Adipose tissue (tissue), 3 donors: ENCODE data around the gene POLR3F. TPM values are rescaled to one million over a fixed set of nuclear protein-coding genes. Genes with fewer than 3 reads are reported as not detected.

Source experiments
- H3K27ac ChIP-seq: one replicate; pipeline ENCODE4 v1.5.1; 2013; ENCODE audit warnings: low read depth, low read length
- WGBS, 3 donors: extraction: QIAGEN DNeasy Blood & Tissue Kit; methylation state at CpG; one replicate each; pipeline ENCODE4 v1.1.7; 2013; 5-methylcytosine and 5-hydroxymethylcytosine counted together
- polyA plus RNA-seq, 3 donors: library from polyadenylated mRNA; stranded (reverse); fragments of 200-250 nt; gene quantifications; one replicate each; pipeline ENCODE4 v1.2.3, GENCODE V29; 2013
- donor health status: healthy with polysubstance abuse.
- donor health status: Bipolar disorder and iron deficiency.
- donor health status: healthy.

POLR3F gene, protein sequence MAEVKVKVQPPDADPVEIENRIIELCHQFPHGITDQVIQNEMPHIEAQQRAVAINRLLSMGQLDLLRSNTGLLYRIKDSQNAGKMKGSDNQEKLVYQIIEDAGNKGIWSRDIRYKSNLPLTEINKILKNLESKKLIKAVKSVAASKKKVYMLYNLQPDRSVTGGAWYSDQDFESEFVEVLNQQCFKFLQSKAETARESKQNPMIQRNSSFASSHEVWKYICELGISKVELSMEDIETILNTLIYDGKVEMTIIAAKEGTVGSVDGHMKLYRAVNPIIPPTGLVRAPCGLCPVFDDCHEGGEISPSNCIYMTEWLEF
- polyA plus RNA-seq, result 1 to 10 TPM; 3.8 to 9.1 (median 7.4) TPM

GRCh38 chr20:18466894-18467730 lies at the start of gene POLR3F, which contains the start of gene DZANK1:
Gene POLR3F, plus strand, starts transcription at chr20:18467390. Its CDS starts 117 bp downstream, at chr20:18467507.
Gene DZANK1, minus strand, starts transcription at chr20:18467030. Its CDS starts 1,672 bp downstream, at chr20:18465358.
- peak within 1 kb of the TSS; percentile 21 for H3K27ac ChIP-seq
- 0 to 1% (median 1%) methylated on average over 57 of the region's 57 CpGs for WGBS, 3 donors

GRCh38 chr20:18421608-18422007 lies 45.6 kb upstream of the POLR3F start:
- H3K27ac ChIP-seq, result no peak overlapping the region

- H3K27ac ChIP-seq, result no peak overlapping the region
- WGBS, 3 donors, result 90 to 95% (median 95%) methylated on average over 2 of the region's 2 CpGs
Observed at GRCh38 chr20:18427214-18427613, 40.0 kb upstream of the POLR3F start.

- 45 to 63% (median 56%) methylated on average over 3 of the region's 3 CpGs for WGBS, 3 donors
- no peak overlapping the region for H3K27ac ChIP-seq
Observed at GRCh38 chr20:18428490-18429173, 38.6 kb upstream of the POLR3F start.

DNA sequence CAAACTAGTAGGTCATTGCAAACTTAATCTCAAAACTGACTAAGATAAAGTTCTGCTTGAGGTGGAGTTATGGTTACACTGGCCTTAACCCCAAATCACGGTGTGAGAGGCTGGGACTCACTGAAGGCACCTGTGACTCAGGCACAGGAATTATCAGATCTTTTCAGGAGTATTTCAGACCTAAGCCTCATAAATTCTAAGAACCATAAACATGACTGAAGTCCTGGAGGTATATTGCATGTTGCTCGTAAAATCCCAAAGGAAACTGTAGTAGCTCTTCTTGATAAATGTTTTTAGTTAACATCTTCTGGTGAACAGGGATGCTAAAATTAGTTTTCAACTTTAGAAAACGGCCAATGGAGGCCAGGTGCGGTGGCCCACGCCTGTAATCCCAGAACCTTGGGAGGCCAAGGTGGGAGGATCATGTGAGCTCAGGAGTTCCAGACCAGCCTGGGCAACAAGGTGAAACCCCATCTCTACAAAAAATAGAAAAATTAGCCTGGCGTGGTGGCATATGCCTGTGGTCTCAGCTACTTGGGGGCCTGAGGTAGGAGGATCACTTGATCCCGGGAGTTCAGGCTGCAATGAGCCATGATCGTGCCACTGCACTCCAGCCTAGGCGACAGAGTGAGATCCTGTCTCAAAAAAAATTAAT lies 36.9 kb upstream of the POLR3F start:
- 92 to 96% (median 95%) methylated on average over 9 of the region's 9 CpGs for WGBS, 3 donors
- no peak overlapping the region for H3K27ac ChIP-seq

DNA sequence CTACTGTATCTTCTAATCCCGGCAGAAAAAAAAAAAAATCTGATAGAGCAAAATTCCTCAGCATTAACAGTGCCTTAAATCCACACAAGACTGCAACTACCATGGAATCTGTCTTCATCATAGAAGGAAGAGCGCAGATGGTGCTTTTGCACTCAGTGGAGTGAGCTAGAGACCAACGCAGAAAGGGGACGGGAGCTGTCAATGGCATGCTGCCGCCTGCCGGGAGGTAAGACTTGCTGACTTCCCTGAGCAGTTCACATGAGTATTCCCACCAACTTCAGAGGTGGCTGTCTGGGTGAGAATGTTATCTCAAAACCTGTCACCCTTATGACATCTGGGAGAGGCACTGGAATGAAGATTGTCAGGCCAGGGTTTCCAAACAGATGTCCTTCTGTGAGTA lies 36.0 kb upstream of the POLR3F start:
- 80 to 89% (median 85%) methylated on average over 6 of the region's 6 CpGs for WGBS, 3 donors
- no peak overlapping the region for H3K27ac ChIP-seq

GRCh38 chr20:18436847-18437246 lies 30.3 kb upstream of the POLR3F start:
- 67 to 76% (median 73%) methylated on average over 2 of the region's 2 CpGs for WGBS, 3 donors
- H3K27ac ChIP-seq, result no peak overlapping the region

DNA sequence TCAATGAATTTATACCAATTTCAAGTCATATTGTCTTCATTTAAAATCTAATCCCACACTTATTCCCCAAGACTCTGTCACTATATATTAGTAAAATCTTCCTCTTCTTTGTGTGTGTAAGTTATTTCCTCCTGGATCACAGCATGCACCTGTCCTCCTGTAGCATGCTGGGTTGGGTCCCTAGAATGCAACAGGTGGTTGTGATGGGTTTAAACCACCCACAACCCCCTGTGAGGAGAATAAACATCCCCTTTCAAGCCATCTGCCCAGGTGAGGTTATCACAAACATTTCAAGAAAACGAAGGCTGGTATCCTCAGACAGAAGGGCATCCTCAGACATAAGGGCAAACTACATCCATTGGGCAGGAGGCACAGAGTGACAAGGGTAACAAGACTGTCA lies 26.8 kb upstream of the POLR3F start:
- WGBS, 3 donors, result 22 to 62% (median 48%) methylated on average over 1 of the region's 1 CpG
- no peak overlapping the region for H3K27ac ChIP-seq

- H3K27ac ChIP-seq, result no peak overlapping the region
- 50 to 60% (median 56%) methylated on average over 4 of the region's 4 CpGs for WGBS, 3 donors
Observed at GRCh38 chr20:18443886-18444285, 23.3 kb upstream of the POLR3F start.

- 85 to 90% (median 88%) methylated on average over 3 of the region's 3 CpGs for WGBS, 3 donors
- no peak overlapping the region for H3K27ac ChIP-seq
Observed at GRCh38 chr20:18456600-18456999, 10.6 kb upstream of the POLR3F start.

DNA sequence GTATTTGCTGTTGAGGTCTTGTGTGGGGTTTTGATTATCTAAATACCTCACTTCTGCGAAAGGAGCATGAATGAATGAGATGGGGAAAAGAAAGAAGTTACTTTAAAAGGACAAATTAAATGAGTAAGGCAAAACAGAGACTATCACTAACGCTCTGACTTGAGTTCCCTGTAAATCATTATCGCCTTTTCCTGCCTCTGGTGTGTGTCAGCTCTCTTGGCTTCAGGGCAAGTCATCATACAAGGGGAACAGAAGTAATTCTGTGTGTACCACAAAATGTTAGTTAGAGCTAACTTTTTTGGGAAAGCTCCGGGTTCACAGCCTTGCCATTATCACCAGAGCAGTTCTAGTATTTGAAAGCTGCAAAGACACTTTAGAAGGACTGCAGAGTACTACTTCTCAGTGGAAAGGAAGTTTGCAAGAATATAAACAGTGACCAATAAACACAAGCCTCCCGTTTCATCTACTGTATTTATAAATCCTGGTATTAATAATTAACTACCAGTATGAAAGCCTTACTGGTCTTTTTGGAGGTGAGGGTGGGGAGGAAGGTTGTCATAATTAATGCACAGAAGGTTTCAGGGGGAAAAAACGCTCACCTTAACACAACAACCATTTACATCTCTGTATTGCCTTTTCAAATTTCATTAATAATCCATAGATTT lies 1.5 kb upstream of the POLR3F start:
- no peak overlapping the region for H3K27ac ChIP-seq
- WGBS, 3 donors, result 48 to 64% (median 49%) methylated on average over 6 of the region's 6 CpGs

GRCh38 chr20:18466574-18466893 lies 656 bp upstream of the POLR3F start:
- H3K27ac ChIP-seq, result no peak overlapping the region
- 0 to 1% (median 0%) methylated on average over 15 of the region's 15 CpGs for WGBS, 3 donors

DNA sequence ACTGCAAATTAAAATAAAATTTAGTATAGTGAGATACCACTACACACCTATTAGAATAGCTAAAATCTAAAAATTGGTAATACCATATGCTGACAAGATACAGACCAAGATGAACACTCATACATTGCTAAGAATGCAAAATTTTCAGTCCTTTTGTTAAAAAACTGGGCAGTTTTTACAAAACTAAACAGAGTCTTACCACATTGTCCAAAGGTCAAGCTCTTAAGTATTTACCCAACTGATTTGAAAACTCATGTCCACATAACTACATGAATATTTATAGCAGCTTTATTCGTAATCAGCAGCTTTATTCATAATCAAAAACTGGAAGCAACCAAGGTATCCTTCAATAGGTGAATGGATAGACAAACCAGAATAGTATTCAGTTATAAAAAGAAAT lies 10.0 kb downstream of the POLR3F start:
- H3K27ac ChIP-seq, result no peak overlapping the region
- 72 to 100% (median 85%) methylated on average over 1 of the region's 1 CpG for WGBS, 3 donors

GRCh38 chr20:18477821-18478220 lies 10.6 kb downstream of the POLR3F start:
- WGBS, 3 donors, result 75 to 90% (median 82%) methylated on average over 1 of the region's 1 CpG
- no peak overlapping the region for H3K27ac ChIP-seq

DNA sequence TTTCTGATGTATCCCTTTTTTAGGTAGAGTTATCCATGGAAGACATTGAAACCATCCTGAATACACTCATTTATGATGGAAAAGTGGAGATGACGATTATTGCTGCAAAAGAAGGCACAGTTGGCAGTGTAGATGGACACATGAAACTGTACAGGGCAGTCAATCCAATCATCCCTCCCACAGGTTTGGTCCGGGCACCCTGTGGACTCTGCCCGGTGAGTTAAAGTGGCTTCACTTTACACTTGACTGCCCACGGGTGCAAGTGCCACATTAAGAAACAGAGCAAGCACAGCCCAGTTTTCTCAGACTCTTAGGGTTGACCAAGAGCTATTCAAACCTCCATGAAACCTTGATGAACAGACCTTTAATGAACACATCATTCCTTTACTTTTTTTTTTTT lies 14.4 kb downstream of the POLR3F start:
- 91 to 95% (median 94%) methylated on average over 4 of the region's 4 CpGs for WGBS, 3 donors
- no peak overlapping the region for H3K27ac ChIP-seq

DNA sequence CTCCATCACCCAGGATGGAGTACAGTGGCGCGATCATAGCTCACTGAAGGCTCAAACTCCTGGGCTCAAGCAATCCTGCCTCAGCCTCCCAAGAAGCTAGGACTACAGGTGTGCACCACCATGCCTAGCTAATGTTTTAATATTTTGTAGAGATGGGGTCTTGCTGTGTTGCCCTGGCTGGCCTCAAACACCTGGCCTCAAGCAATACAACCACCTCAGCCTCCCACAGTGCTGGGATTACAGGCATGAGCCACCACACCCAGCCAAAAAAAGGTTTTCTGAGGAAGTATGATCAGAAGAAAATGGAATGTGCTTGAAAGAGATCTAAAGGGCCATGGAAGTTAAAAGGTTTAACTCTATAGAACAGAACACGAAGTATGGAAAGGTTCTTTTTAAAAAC lies 21.1 kb downstream of the POLR3F start:
- no peak overlapping the region for H3K27ac ChIP-seq
- WGBS, 3 donors, result 98 to 99% (median 98%) methylated on average over 3 of the region's 3 CpGs

DNA sequence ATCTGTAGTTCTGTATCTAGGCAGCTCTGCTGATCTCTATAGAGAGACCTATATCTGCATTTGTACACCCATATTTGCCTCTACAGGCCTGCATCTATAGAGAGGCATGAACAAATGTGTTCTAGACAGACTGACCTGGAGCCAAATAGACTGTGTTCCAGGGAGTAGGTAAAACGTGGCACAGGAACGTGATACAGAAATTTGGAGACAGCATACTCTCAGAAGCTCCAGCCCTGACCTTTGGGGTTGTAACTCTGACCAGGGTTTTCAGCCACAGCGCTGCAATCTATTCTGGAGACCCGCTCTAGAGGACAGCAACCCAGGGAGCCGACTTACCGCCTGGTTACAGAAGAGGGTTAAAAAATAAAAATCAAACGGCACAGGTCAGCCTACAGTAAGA lies 28.9 kb downstream of the POLR3F start:
- WGBS, 3 donors, result 14 to 33% (median 29%) methylated on average over 7 of the region's 7 CpGs
- H3K27ac ChIP-seq, result no peak overlapping the region
